Hepatic stellate cell (primary cell): ENCODE data around the gene WDR55.
"Not testable (repeated sequence)": the region's sequence is repeated elsewhere in the genome, so short reads cannot be mapped to it uniquely, and the experiment has no call there.

Experiments
- DNase-seq: peaks from one replicate; pipeline ENCODE4 v3.0.0; 2011; ENCODE audit warnings: low spot score

WDR55 gene

GRCh38 chr5:140711794-140712193 is 47.1 kb downstream of the WDR55 start:
- no peak for DNase-seq

- no peak for DNase-seq
Observed at GRCh38 chr5:140713562-140714094, 48.9 kb downstream of the WDR55 start.

GRCh38 chr5:140716238-140716637 is 51.5 kb downstream of the WDR55 start:
- DNase-seq = not testable (repeated sequence)

- no peak for DNase-seq
Observed at GRCh38 chr5:140718266-140718592, 53.5 kb downstream of the WDR55 start.

GRCh38 chr5:140720738-140721137 is 56.0 kb downstream of the WDR55 start:
- DNase-seq = not testable (repeated sequence)

- DNase-seq = not testable (repeated sequence)
Observed at GRCh38 chr5:140721395-140721794, 56.7 kb downstream of the WDR55 start.
